ENCODE data around the gene PER3.

PER3 gene

GRCh38 chr1:7783826-7784491 is at the start of gene PER3:
PER3 (plus strand) TSS chr1:7784291; CDS start chr1:7784878, 587 bp downstream.
- DNase-seq (ENCODE audit: low spot score): peak; percentile 89

DNA sequence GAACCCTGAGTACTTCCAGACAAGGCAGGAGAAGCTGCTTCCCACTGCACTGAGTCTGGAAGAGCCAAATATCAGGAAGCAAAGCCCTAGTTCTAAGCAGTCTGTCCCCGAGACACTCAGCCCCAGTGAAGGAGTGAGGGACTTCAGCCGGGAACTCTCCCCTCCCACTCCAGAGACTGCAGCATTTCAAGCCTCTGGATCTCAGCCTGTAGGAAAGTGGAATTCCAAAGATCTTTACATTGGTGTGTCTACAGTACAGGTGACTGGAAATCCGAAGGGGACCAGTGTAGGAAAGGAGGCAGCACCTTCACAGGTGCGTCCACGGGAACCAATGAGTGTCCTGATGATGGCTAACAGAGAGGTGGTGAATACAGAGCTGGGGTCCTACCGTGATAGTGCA is 46.0 kb upstream of the PER3 start:
- DNase-seq (ENCODE audit: low spot score): no peak

DNA sequence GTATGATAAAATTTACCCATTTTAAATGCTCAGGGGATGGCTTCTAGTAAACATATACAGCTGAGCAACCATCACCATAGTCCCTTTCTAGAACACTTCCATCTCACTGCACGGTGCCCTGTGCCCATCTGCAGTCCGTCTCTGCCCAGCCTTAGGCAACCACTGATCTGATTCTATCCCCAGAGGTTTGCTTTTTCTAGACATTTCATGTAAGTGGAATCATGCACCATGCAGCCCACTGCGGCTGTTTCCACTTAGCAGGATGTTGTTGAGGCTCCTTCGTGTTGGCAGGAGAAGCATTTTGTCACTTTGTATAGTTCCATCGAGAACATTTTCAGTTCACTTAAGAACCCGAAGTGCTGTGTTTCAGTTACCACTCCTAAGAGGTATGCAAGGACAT is 40.7 kb upstream of the PER3 start:
- DNase-seq (ENCODE audit: low spot score): no peak

DNA sequence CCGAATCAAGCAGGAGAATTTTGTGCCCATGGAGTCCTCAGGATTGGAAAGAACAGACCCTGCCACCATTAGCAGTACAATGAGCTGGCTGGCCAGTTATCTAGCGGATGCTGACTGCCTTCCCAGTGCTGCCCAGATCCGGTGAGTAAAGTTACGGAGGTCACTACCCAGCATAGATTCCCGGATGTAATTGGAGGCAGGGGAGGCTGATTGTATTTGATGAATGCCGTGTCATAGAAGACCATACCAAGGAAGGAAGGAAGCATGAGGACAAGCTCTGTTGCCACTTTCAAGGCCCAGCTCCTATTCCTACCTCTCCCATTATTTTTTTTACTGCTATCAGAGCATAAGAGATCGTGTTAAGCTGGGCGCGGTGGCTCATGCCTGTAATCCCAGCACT is 39.2 kb upstream of the PER3 start:
- no peak for DNase-seq (ENCODE audit: low spot score)

DNA sequence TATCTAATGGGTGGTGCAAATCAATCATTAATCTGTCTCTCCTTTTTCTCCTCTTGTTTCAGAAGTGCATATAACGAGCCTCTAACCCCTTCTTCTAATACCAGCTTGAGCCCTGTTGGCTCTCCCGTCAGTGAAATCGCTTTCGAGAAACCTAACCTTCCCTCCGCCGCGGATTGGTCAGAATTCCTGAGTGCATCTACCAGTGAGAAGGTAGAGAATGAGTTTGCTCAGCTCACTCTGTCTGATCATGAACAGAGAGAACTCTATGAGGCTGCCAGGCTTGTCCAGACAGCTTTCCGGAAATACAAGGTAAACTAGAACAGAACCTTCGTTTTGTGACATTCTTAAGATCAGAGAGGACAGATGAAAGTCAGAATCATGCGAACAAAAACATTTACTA is 38.3 kb upstream of the PER3 start:
- DNase-seq (ENCODE audit: low spot score): no peak

GRCh38 chr1:7747605-7748004 is 36.5 kb upstream of the PER3 start:
- no peak for DNase-seq (ENCODE audit: low spot score)

- no peak for DNase-seq (ENCODE audit: low spot score)
Measured at GRCh38 chr1:7749126-7749525, 35.0 kb upstream of the PER3 start.

- DNase-seq (ENCODE audit: low spot score): no peak
Measured at GRCh38 chr1:7751174-7751573, 32.9 kb upstream of the PER3 start.

DNA sequence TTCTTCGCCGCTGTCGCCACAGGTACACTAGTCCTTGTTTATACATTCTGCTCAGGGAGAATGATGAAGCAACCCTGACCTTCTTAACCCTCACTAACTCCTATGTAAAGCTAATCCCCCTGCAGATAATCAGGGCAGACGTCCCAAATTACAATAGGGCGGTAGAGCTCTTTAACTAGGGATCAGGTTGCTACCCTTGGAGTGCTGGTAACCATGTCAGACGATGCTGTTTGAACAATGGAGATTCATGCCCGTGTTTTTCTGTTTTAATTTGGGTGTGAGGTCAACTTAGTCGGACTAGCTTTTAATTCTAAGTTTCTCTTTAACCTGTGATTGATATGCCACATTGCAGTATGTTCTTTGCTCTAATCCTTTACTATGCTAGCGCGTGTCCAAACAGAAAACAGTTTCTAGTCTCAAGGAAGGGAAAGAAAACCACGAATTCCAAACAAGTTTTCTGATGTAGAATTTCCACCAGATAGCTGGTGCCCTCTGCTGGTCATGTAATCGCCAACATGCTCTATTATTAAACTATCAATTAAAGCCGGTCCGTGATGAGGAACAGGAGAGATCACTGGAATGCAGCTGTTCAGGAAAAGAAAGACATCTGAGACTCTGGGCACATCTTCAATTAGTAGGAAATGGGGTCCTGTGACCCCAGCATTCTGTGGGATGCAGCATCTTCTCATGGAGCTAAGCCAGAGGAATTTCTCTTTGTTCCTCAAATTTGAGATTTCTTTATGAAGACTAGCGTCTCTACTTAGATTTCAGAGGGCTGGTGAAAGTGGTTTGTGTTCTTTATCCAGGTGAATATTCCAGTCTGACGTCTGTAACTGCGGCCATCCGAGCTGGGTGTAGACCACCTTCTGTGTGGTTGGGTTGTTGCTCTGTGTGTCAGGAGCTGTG is 31.3 kb upstream of the PER3 start:
- peak; percentile 47 for DNase-seq (ENCODE audit: low spot score)

DNA sequence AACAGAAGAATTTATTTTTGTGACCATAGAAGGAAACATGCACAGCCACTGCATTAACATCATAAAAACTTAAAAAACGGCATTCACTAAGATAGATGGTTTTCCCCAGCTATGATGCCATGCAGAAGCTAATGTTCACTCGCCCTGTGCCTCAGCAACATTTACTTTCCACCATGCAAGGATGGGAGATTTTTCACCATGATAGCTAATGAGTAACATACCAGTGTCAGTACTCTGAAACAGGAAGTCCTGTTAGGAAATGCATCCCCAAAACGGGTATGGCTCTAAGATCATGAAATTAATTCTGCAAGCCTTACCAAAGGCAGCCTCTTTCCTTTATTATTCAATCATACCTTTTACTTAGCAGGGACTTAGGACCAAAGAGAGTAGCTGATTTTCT is 30.4 kb upstream of the PER3 start:
- no peak for DNase-seq (ENCODE audit: low spot score)

- no peak for DNase-seq (ENCODE audit: low spot score)
Measured at GRCh38 chr1:7754234-7754633, 29.9 kb upstream of the PER3 start.

GRCh38 chr1:7755448-7755847 is 28.6 kb upstream of the PER3 start:
- DNase-seq (ENCODE audit: low spot score): no peak

- no peak for DNase-seq (ENCODE audit: low spot score)
Measured at GRCh38 chr1:7760245-7760644, 23.8 kb upstream of the PER3 start.

GRCh38 chr1:7761103-7761502 is 23.0 kb upstream of the PER3 start:
- no peak for DNase-seq (ENCODE audit: low spot score)

DNA sequence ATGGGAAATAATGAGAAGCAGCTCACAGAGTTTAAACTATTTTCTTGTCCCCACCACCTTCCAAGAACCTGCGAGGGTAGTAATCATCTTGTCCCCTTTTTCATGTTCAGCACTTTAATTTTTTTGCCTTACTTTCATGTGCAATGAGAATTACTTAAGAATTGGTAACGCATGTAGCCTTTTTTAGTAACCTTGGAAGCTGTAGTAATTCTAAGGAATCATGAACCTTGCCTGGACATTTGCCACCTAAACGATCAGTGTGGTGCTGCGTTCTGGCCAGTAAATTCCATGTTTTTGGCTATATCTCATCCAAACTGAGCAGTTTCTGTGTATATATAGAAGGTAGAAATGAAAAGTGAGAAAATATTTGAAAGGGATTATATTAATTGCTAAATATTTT is 16.9 kb upstream of the PER3 start:
- no peak for DNase-seq (ENCODE audit: low spot score)

GRCh38 chr1:7768583-7768982 is 15.5 kb upstream of the PER3 start:
- DNase-seq (ENCODE audit: low spot score): no peak

DNA sequence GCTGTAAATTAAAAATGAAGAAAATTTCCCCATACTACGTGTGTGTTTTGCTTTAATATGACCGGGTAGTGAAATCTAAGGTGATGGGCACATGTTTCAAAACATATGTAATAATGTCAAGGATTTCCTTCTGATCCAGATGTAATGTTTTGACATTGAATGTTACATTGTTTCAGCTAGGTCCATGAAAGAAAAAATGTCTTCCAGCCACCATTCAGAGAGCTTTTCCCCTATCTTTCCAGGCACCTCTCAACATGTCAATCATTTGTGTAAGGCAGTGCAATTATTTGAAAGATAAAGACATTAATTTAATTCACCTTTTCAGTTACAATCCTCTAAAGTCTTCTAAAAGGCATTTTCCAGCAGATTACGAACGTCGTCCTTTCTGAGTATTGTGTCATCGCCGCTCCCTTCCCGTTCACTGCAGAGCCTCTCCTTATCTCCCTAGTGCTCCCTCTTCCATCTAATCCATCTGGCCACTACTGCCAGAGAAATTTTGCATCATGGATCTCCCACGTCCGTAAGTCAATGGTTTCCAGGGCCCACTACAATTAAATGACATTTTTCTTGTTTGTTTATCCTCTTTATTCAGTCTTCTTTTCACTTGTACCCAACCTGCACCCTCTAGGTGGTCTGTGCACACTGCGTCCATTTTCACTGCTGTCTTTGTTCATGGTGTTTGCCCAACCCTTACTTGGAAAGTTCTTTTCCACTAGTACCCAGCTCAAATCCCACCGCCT is 14.2 kb upstream of the PER3 start:
- no peak for DNase-seq (ENCODE audit: low spot score)

DNA sequence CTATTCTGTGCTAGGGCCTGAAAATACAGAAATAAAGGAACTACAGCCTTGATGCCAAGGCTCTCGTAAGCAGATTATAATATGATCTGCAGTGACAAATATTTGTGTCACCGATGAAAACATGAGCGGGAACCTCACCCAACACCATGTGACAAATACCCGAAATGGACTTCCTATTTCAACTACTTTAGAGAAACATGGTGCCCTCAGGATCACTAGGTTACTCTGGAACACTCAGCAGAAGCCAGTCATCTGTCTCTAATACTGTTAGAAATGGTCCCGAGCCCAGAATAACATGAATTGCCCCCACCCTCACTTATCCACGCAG is 13.5 kb upstream of the PER3 start:
- peak; percentile 34 for DNase-seq (ENCODE audit: low spot score)

DNA sequence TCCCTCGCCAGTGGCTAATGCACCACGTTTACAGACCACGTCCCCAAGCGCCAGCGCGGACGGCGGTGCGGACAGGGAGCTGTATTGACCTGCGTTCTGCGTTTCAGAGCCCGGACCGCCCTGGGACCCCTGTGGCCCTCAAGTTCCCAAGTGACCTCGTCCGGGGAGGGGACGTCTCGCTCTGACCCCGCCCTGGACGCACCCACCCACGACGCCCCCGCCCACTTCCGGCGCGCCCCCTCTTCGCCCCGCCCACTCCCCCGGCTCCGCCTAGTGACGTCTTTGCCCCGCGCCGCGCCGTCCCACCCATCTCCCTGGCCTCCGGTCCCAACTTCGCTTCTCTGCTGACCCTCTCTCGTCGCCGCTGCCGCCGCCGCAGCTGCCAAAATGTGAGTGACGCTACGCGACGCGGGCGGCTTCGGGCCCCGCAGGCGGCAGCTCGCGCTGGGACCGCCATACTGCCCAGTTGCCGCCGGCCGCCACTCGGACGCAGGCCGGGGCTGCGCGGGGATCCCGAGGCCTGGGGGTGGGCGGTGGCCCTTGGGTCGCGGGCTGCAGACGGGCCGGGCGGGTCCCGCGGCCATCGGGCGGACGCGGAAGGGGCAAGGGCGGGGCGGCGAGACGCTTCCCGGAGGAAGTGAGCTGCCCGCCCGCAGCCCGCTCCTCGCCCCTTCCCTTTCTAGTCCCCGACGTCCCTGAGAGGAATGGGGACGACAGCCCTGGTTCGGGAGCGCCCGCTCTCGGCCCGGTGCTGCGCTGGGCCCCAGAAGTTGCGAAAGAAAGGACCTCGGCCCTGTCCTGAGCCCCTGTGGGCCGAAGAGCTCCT is 12.9 kb upstream of the PER3 start, which contains the start of gene VAMP3:
Gene VAMP3 (plus strand): TSS at position 300 of the 826 bp plus-strand sequence. CDS start 88 bp downstream, at position 388.
- DNase-seq (ENCODE audit: low spot score): peak; percentile 82

DNA sequence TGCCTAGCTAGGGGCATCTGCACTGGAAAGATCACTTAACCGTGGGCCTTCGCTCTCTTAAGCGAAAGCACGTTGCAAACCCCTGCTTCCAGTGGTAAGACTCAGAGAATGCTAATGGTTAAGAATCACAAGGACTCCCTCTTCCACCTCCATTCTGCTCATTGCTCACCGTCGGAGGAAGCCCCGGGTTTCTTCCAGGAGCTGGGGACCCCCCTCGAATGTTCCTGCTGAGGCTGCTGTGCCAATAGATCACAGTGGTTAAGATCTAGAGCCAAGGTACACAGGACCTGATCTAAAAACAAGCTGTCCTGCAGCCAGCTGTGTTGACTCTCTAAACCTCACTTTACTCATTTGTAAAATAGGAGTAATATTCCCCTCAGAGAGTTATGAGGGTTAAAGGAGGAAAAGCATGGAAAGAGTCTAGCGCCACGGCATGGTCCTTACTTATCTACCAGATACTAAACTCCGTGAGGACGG is 12.2 kb upstream of the PER3 start:
- no peak for DNase-seq (ENCODE audit: low spot score)

GRCh38 chr1:7777591-7777990 is 6.5 kb upstream of the PER3 start:
- no peak for DNase-seq (ENCODE audit: low spot score)

DNA sequence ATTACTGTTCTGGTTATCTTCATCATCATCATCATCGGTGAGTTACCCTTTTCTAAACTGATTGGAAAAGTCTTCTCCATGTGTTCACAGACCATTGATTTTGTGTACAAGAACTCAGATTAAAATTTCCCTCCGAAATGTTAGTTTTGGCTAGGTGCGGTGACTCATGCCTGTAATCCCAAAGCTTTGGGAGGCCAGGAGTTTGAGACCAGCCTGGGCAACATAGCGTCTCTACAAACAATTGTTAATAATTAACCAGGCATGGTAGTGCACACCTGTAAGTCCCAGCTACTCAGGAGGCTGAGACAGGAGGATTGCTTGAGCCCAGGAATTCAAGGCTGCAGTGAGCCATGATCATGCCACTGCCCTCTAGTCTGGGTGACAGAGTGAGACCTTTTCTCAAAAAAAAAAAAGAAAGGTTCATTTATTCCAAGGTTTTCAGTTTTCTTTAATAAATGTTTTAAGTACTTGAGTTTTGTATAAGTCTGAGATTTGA is 5.9 kb upstream of the PER3 start:
- DNase-seq (ENCODE audit: low spot score): no peak
